Daoy (cell line): Measurements from ENCODE around the gene FTCDNL1. TPM values are rescaled to one million over a fixed set of nuclear protein-coding genes. Genes with fewer than 3 reads are reported as not detected.

Experiments used
- DNase-seq: peaks from one replicate; pipeline ENCODE4 v3.0.0-alpha.2; 2015; ENCODE audit warnings: low read depth
- total RNA-seq: library from RNA; depleted of rRNA; stranded (reverse); fragments of >200 nt; shearing (Covaris generic); gene quantifications from 2 replicates; pipeline ENCODE4 v1.2.3, GENCODE V29; 2014; rRNA removed

The FTCDNL1 gene
- total RNA-seq, 1 experiment from 2014 or later = 0.86 TPM

- DNase-seq = no peak
Observed at GRCh38 chr2:199742884-199743283, 108.1 kb downstream of the FTCDNL1 start.

DNA sequence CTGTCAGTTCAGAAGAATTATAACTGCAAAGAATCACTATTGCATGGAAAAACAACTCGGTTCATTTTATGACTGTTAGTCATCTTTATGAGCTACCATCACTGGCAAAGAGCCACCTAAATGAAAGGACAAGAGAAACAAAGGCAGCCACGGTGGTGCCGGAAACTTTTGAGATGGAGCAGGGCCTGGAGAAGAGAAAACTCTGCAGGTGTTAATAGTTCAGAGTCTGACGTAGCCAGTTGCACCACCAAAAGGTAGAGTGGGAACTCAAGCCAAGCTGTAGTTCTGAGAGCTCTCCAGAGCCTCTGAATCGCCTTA, 110.9 kb downstream of the FTCDNL1 start:
- no peak for DNase-seq

GRCh38 chr2:199739413-199740110, 111.4 kb downstream of the FTCDNL1 start:
- peak; percentile 62 for DNase-seq

DNA sequence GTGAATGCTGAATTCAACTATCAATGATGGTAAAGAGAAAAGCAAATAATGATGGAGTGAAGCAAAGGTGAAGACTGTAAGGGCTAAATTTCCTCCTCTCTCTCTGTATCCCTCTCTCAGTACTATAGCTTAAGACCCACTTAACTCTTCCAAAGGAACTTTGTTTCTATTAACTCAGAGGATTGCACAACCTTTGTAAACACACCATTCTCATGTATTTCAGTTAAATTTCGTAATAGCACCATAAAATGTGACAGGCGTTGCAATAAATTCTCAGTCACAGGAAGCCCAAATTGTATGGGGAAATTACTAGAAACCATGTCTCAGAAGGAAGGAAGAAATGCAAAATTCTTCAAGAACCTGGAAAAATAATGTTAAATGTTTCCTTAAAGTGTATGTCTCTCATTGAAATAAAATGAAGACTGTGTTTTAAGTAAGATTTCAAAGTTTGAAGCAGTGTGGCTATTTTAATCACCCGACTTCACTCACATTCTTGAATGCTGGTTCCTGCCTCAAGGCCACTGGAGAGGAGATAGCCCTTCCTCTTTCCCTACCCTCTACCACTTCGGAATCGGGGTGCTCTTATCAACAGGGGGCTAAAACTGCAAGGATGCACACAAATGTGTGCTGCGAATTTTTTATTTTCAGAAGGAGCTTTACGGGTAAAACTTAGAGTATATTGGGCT, 112.1 kb downstream of the FTCDNL1 start:
- DNase-seq = no peak

DNA sequence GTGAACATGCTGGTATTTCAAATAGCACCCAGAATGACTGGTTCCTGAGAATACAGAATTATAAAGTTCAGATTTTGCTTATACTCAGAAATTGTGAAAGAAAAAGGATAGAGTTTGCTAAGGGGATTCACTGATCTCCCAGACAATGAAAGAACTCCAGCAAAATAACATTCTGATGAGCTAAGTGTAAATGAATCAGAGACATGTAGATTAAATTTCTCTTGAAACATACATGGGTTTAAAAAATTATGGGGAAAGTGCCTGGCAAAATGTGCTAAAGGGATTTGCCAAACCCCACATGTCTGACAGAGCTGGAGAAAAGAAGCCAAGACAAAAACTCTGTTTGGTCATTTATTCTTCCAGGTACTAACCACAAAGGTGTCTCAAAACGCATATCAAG, 116.3 kb downstream of the FTCDNL1 start:
- no peak for DNase-seq

DNA sequence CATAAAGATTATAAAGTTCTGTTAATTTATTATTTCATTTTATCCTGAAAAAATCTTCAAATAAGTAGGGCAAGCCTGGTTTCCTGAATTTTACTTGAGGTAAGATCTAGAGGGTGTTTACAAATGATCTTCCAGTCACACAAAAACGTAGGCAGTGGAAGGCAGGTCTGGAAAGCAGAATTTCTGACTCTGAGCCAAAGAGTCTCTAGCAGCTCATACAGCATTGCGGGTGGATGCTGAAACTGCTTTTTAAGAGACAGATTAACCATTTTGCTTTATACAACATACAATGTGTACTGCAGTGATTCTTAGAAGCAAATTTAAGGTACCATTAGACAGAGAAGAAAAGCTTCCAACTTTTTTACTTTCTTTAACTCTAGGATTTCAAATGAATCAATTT, 117.0 kb downstream of the FTCDNL1 start:
- no peak for DNase-seq

DNA sequence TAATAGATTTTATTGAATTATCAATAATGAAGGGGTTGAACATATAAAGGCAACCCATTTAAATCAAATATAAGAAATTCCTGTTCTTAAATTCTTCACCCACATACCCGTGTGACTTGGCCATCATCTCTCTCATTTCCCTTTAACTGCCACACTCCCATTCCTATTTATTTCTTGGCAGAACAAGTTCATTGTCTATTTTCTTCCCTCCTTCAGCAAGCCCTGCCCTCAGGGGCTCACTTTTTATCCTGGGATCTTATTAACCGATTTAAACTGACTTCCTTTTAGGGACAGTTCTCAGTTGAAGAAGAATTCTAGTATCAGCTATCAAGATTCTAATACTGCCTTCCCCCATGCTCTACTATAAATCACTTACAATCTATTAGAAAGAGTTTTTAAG, 123.2 kb downstream of the FTCDNL1 start:
- no peak for DNase-seq

GRCh38 chr2:199727306-199727705, 123.7 kb downstream of the FTCDNL1 start:
- no peak for DNase-seq

GRCh38 chr2:199718074-199718473, 132.9 kb downstream of the FTCDNL1 start:
- no peak for DNase-seq

DNA sequence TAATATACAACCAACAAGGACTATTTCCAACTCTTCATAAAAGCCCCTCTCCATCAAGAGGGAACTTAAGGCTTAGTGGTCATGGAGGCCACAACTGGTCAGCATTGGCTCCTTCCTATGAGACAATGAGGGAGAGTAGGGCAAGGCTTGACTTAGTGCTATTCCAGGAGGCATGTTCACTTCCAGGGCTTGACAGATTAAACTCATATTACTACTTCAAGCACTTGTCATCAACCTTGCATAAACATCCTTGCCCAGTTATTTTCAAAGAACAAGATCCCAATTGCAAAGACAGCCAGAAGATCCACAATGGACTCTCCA, 133.4 kb downstream of the FTCDNL1 start:
- DNase-seq = no peak

DNA sequence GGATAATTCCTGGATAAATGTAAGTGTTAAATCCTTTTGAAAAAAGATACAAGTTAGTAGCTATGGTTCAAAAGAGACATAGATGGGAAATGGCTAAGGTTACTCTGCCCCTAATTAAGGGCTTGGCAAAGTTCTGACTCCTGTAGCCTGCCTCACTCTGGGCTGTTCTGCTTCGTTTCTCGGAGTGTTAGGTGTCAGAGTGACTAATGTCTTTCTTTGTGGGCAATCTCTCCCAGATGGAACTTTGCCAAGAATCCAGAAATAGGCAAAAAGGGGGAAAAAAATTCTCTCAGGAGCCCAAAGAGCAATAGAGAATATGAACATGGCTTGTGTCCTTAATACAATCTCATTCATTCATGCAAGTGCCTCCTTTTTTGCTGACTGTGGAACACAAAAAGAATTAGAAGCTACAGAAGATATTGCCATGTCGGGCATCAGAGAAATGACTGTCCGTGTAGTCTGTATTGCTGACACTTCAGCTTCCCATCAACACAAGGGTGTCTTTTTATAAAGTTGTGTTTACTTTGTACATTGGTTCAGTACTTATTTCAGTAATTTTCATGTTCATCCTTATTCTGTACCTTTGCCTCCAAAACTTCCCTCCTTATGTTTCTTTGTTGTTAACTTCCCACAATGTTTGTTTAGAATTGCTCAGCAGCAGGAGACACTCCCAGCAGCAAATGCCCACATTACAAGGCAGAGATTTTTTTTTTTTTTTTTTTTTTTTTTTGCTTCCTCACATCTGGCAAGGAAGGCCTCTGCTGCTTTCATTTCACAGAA, 134.0 kb downstream of the FTCDNL1 start:
- DNase-seq = peak; percentile 64

DNA sequence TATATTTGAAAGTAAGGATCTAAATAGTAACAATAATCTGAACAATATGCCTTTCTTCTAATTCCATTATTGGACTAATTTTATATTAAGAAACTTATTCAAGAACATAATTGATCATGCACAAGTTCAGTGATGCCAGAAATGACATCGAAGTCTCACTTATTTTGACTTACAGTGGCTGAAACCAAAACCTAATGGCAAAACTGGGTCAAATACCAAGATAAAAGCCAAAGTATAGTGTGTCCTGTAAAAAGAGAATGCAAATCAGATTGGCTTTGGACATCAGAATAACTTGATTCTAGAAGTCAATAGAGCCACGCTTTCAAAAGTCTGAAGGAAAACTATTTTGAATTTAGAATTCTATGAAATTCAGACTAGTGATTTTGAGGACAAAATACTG, 137.2 kb downstream of the FTCDNL1 start:
- DNase-seq = no peak

DNA sequence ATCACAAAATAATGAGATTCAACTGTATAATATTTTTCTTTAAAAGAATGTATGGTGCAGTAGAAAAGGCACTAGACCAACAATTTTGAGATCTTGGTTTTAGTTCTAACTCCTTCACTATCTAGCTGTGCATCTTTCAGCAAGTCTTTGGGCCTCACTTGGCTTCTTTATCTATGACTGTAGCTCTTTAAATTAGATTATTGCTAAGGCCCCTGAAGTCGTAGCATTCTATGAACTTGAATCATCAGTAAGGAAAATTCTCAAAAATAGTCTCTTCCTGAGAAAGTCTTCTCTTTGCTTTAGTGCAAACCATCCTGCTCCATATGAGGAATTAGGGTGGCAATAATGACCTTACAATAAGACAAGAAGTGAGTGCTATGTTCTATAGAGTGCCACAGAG, 140.4 kb downstream of the FTCDNL1 start:
- DNase-seq = no peak

Other genes starting within 250 kb of the FTCDNL1 start
- gene C2orf69, start 60.1 kb upstream of the FTCDNL1 start, total RNA-seq = 11.3 and 15.4 TPM in 2 replicates
- 6.0 and 7.3 TPM in 2 replicates for gene TYW5, start 104.3 kb upstream of the FTCDNL1 start, total RNA-seq
- 21.5 and 29.4 TPM in 2 replicates for gene MAIP1, start 104.4 kb upstream of the FTCDNL1 start, total RNA-seq